ENCODE measurements around the gene LAMA3.

LAMA3 gene

GRCh38 chr18:23921716-23922285, 232.5 kb downstream of the LAMA3 start:
- no peak for DNase-seq

- no peak for DNase-seq
These were observed 233.7 kb downstream of the LAMA3 start for GRCh38 chr18:23922939-23923338.

DNA sequence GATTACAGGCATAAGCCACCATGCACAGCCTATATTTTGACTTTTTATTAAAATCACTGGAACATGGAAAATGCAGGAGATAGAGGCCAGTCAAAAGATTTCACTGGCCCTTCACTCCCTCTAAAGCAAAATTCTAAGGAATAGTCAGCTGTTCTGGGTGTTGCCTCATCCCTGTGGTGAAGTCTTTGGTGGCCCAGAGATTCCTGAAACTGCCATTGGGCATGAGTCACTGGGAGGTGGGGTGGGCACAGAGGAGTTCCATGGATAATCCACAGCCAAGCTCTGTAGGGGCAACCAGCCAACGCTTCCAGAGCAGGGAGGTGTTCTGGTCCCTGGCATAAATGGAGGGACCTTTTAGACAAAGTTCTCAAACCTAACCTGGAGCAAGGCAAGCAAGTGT, 235.6 kb downstream of the LAMA3 start:
- no peak for DNase-seq

GRCh38 chr18:23926571-23926970, 237.3 kb downstream of the LAMA3 start:
- no peak for DNase-seq

DNA sequence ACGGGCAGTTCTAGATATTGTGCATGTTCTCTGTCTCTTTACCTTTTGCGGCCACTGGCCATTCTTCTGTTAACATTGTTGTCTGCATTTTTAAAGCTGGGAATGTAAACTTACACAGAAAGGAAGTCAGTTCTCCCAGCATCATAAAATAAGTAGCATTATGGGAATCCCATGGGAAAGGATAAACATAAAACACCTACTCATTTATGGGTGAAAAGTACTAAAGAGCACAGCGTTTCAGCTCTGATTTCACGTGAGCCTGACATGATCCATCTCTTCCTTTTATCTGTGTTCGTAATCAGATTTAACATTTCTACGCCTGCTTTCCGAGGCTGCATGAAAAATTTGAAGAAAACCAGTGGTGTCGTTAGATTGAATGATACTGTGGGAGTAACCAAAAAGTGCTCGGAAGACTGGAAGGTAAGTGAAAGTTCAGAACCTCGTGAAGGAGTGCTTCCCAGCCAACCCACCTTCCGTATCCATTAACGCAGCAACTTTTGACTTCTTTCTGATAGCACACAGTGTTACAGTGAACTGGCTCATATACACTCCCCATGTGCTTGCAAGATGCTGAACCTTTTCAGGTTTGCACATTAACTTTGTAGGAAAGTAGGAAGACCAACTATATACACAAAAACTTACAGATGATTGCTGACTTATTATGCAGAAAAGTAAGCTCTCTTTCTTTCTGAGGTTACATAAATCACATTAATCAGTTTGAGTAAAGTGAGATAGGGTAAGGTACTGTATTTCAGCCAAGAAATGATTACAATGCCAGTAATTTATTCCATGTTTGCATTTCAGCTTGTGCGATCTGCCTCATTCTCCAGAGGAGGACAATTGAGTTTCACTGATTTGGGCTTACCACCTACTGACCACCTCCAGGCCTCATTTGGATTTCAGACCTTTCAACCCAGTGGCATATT, 238.8 kb downstream of the LAMA3 start:
- no peak for DNase-seq

GRCh38 chr18:23929362-23929930, 240.2 kb downstream of the LAMA3 start:
- DNase-seq: no peak

- no peak for DNase-seq
These were observed 240.7 kb downstream of the LAMA3 start for GRCh38 chr18:23930002-23930401.

GRCh38 chr18:23932385-23933067, 243.3 kb downstream of the LAMA3 start:
- DNase-seq: no peak

DNA sequence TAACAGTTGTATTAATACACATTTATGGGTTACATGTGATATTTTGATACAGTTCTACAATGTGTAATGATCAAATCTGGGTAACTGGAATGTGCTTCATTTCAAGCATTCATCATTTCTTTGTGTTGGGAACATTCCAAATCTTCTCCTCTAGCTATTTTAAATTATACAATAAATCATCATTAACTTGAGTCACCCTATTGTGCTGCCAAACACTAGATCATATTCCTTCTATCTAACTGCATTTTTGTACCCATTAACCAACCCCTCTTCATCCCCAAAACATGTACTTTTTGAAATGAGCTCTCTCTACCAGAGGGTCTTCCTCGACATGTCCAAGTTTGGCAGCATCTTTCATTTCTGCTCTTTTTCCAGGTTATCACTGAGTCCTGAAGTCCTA, 244.2 kb downstream of the LAMA3 start:
- no peak for DNase-seq

DNA sequence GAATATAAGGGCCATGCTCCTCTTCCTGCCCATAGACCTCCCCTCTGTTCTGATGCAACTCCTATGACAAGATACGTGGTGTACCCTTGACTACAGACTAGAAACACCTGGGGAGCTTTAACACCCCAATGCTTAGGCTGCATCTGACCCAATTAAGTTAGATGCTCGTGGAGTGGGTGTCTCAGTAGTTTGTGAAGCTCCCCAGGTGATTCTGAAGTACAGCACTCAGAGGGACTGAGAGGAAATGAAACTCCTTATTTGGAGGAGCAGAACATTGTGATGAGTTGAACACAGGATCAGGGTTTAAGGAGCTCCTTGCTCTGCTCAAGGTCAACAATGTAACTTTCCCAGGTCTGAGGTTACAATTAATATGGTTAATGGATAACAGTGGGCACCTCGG, 245.0 kb downstream of the LAMA3 start:
- DNase-seq: no peak

DNA sequence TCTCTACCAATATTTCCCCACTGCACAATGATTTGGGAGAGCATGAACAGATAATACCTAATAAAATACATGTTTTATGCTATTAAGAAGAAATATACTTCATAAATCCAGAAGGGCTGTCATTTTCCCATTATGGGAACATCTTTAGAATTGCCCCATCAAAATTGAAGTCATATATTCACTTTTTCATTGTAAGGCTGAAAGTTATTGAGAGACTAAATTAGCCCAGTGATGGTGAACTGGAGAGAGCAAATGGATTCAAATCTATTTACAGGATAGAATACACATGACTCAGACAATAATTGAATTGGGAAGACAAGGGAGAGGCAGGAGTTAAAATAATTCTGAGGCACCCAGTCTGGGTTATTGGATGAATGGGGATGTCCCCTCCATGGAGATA, 245.6 kb downstream of the LAMA3 start:
- DNase-seq: no peak

DNA sequence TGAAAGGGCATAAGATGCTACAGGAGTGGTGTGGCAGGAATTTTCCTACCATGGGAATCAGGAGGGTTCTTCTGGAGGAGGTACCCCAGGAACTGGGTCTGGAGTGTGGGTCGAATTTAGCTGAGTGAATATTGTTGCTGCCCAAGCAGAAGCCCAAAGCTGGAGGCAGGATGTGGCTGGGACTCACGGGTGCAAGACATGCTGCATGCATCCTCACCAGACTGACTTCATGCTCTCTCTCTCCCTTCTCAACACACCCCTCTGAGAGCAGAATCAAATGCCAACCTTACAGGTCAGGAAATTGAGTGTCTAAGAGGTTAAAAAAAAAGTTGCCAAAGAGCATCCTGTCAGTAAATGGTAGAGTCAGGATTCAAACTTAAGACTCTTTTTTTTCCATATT, 246.6 kb downstream of the LAMA3 start:
- no peak for DNase-seq

DNA sequence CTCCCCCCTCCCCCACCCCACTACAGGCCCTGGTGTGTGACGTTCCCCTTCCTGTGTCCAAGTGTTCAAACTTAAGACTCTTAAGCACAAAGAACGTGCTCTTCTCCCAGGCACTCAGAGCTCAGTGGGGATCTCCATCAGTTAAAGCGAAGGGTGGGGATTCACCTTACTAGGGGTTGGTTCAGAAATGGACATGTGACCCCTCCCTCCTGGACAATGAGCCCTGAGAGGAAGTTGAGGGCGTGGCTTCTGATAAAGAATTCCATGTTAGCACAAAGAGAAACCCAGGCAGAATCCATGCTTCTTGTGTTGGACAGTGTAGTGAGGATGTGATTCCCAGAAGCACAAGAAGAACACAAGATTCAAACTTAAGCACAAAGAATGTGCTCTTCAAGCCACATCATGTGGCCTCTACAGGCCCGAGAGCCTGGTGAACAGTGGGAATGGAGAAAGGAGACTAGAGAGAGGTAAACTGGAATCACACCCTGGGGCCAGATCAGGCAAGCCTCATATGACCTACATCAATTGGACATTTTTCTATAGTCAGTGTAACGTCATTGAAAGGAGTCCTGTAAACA, 247.2 kb downstream of the LAMA3 start:
- no peak for DNase-seq

DNA sequence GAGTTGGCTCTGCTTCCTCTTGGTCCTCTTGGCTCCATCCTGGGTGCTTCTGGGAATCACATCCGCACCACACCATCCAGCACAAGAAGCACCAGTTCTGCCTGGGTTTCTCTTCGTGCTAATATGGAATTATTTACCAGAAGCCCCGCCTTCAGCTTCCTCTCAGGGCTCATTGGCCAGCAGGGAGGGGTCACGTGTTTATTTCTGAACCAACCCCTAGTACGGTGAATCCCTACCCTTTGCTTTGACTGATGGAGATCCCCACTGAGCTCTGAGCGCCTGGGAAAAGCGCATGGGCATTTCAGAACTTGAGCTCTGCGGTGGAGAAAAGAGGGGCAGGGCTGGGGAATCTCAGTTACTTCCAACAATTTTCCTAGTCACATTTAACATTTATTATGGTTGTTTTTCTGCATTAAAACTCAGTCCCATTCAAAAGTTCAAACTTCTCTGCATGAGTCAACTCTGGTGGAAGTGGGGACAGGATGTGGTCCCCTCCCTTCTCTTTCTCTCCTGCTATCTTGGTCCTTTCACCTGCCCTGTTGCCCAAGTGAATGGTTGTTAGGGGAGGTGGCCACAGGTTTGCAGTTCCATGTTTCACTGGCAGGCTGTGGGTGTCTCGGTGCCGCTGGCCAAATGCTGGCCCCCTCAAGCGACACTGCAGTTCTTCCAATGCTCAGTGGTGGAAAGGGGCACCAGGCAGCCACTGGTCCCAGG, 248.9 kb downstream of the LAMA3 start:
- no peak for DNase-seq

DNA sequence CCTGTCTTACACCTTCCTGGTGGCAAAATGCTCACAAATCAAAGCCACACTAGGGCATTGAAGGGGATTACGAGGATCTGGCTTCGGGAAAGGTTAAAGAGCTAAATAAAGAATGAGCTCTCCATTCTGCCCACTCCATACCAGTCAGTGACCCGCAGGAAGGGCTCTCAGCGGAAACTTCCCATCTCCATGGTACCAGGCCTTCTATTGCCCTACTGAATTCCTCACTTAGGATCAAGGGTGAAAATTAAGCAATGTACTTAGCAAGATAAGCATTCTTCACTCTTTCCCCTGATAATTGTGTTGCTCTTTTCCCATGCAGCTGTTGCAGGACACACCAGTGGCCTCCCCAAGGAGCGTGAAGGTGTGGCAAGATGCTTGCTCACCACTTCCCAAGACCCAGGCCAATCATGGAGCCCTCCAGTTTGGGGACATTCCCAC, 249.7 kb downstream of the LAMA3 start:
- no peak for DNase-seq

- no peak for DNase-seq
These were observed 250.1 kb downstream of the LAMA3 start for GRCh38 chr18:23939366-23939765.

- DNase-seq: no peak
These were observed 250.6 kb downstream of the LAMA3 start for GRCh38 chr18:23939896-23940295.

- no peak for DNase-seq
These were observed 252.5 kb downstream of the LAMA3 start for GRCh38 chr18:23941791-23942190.

- DNase-seq: no peak
These were observed 253.9 kb downstream of the LAMA3 start for GRCh38 chr18:23943104-23943503.

DNA sequence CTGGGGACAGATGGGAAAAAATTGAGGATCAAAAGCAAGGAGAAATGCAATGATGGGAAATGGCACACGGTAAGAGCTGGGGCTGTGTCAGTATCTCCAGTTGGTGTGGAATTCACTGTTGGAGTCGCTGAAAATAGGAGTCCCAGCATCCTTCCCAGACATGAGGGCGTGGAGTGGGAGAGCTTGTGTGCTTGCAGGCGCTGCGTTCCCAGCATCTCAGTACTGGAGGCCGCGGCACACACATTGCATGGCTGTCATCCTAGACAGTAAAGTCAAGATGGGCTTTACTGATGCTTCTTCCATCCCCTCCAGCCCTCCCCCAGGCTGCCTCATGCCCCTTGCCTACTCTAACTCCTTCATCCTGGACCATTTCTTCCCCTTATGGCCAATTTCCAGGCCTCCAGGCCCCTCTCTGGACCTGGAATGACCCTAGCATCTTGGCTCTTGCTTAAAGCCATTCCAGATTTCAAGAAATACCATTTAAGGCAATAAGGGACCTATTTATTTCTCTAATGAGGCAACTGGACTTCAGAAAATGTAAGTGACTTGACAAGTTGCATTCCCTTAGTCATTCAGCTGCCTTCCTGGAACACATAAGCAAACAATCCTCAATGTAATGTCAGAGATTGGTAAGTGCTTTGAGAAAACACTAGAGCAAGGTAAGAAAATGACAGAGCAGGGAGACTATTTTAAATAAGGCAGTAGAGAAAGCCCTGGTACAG, 254.8 kb downstream of the LAMA3 start:
- no peak for DNase-seq

DNA sequence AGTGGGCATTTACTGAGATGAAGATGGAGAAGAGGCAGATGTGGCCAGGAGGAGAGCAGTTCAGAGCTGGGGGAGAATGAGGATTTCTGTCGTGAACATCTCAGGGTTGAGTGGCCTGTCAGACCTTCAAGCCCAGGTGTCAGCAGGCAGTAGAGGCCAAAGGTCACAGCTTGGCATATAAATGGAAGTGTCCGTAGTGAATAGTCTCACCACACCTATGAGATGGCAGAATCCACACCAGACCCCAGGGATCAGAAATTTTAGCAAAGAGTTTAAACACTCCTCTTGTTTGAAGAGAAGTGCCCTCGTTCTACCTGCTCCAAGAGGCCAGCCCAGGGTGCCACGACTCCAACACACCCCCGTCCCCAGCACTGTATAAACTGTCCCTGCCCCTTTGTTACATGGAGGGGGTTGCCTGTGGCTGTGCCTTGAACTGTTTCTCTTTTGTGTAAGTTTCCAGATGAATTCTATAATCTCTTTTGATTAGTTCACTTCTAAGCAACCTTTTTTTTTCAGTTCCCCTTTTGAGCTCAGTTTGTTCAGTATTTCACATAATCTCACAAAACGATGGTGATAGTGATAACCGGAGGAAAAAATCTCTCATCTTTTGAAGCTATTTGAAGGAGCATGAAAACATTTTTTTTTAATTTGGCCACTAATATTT, 256.3 kb downstream of the LAMA3 start:
- no peak for DNase-seq

Measured in NCI-H187 treated with DMSO at 0.1 percent for 48 hours (cell line).